ENCODE data around the gene NDUFV3. TPM values are rescaled to one million over a fixed set of nuclear protein-coding genes. Genes with fewer than 3 reads are reported as not detected.

NDUFV3 gene
- total and polyA plus RNA-seq, 2 donors (not counting 3 experiments of a cell fraction or from before 2014, with no cell fraction given): 13.4 to 45.7 TPM

DNA sequence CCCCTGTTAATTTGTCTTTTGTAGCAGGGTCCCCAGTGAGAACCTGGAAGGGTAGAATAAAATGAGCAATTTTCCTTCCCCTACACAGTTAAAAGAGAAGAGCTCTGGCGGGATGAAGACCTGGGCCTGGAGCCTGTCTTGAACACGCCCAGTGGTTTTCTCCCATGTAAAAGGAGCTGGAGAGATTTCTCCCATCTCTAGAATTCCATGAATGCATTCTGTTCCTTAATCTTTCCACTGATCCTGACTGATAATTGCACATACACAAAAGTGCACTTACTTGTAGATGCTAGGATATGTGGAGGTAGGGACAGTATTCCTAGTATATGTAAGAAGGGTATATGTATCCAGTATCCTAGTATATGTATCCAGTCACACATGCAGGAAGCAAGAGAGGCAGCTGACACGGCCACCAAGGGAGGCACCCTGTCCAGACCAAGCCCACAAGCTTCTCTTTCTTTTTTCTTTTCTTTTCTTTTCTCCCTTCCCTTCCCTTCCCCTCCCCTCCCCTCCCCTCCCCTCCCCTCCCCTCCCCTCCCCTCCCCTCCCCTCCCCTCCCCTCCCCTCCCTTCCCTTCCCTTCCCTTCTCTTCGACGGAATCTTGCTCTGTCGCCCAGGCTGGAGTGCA, 69.4 kb downstream of the NDUFV3 start:
- H3K4me2 ChIP-seq (ENCODE audit: insufficient read depth, low read length): no peak overlapping the region
- H3K27me3 ChIP-seq (ENCODE audit: control insufficient read depth in 2 of 2, insufficient read depth in 2 of 2, low read length in 2 of 2): peaks cover 0 to 2% of the 10 kb centered on the region in 2 experiments
- ChIA-PET POLR2A (interaction anchor here (0.7 kb wide), 1 partner anchor 70 kb away, joined by 5 read pairs; the partner anchor contains the start of gene NDUFV3), CTCF (interaction anchor here (0.9 to 1.7 kb wide), 2 partner anchors 12 to 22 kb away, joined by 3 to 5 read pairs; partner anchors contain the start of gene PKNOX1)
- no peak overlapping the region for H3K27ac ChIP-seq (ENCODE audit: insufficient read depth, low read depth, low read length)
- intact Hi-C loops (cut with micrococcal nuclease): no loop called here
- no peaks in the 10 kb centered on the region for H3K79me2 ChIP-seq (ENCODE audit: control insufficient read depth, insufficient read depth, low read length)
- no peaks in the 10 kb centered on the region for H3K9me1 ChIP-seq (replicated peaks; ENCODE audit: control insufficient read depth, extremely low read depth, insufficient read depth, low read length)
- DNase-seq (ENCODE audit: low read depth, low spot score) (no peak), FAIRE-seq (no peak)
- H3K36me3 ChIP-seq (ENCODE audit: control insufficient read depth in 2 of 2, extremely low read depth in 1 of 2, insufficient read depth in 2 of 2, low read length in 2 of 2): no peaks in the 10 kb centered on the region
- H4K20me1 ChIP-seq (replicated peaks; ENCODE audit: control insufficient read depth, extremely low read depth, insufficient read depth, low read length): no peaks in the 10 kb centered on the region
- H3K9me3 ChIP-seq (replicated peaks; ENCODE audit: control insufficient read depth, insufficient read depth, low read length): no peaks in the 10 kb centered on the region
- no peak overlapping the region for H2AFZ ChIP-seq (ENCODE audit: low read depth, low read length)
- BruUV-seq (replicated peaks): no TSS peak
- H3K9ac ChIP-seq (replicated peaks; ENCODE audit: extremely low read depth, insufficient read depth, low read length): no peak overlapping the region
- no peaks in the 10 kb centered on the region for H3K4me1 ChIP-seq (ENCODE audit: control insufficient read depth, extremely low read depth, insufficient read depth, low read length)
- H3K4me3 ChIP-seq (replicated peaks in 1 of 3; ENCODE audit: insufficient read depth in 1 of 3, low read depth in 1 of 3, low read length in 3 of 3): no peak overlapping the region
- no peak for TF ChIP-seq POLR2A (IDR thresholded peaks at IDR 0.05; ENCODE audit: low read depth, low read length)
- no peak for TF ChIP-seq MYC (IDR thresholded peaks at IDR 0.05; ENCODE audit: low read depth, low read length)
- no peak for TF ChIP-seq JUN (IDR thresholded peaks at IDR 0.05; ENCODE audit: borderline replicate concordance, insufficient read depth, insufficient read length, low read depth)
- TF ChIP-seq POLR2AphosphoS5 (IDR thresholded peaks at IDR 0.05; ENCODE audit: insufficient read depth, low read depth, low read length): no peak
- TF ChIP-seq, protein P1, sequence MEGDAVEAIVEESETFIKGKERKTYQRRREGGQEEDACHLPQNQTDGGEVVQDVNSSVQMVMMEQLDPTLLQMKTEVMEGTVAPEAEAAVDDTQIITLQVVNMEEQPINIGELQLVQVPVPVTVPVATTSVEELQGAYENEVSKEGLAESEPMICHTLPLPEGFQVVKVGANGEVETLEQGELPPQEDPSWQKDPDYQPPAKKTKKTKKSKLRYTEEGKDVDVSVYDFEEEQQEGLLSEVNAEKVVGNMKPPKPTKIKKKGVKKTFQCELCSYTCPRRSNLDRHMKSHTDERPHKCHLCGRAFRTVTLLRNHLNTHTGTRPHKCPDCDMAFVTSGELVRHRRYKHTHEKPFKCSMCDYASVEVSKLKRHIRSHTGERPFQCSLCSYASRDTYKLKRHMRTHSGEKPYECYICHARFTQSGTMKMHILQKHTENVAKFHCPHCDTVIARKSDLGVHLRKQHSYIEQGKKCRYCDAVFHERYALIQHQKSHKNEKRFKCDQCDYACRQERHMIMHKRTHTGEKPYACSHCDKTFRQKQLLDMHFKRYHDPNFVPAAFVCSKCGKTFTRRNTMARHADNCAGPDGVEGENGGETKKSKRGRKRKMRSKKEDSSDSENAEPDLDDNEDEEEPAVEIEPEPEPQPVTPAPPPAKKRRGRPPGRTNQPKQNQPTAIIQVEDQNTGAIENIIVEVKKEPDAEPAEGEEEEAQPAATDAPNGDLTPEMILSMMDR (IDR thresholded peaks at IDR 0.05; ENCODE audit: extremely low read depth in 1 of 2, insufficient read depth in 1 of 2, low read depth in 1 of 2, low read length in 2 of 2): no peak
- TF ChIP-seq FOS (IDR thresholded peaks at IDR 0.05; ENCODE audit: borderline replicate concordance, insufficient read depth, low read length): no peak
- TF ChIP-seq, protein P2, sequence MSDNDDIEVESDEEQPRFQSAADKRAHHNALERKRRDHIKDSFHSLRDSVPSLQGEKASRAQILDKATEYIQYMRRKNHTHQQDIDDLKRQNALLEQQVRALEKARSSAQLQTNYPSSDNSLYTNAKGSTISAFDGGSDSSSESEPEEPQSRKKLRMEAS (IDR thresholded peaks at IDR 0.05; ENCODE audit: insufficient read depth, insufficient read length): no peak
- no peak for TF ChIP-seq EZH2 (IDR thresholded peaks at IDR 0.05; ENCODE audit: borderline replicate concordance, low read depth, low read length, severe bottlenecking)
- no peak for TF ChIP-seq GATA2 (IDR thresholded peaks at IDR 0.05; ENCODE audit: insufficient read depth, insufficient read length, low read depth, low read length)
- dilution Hi-C loops (cut with MboI; ENCODE audit: extremely low pct_ligation_motif_present, low sequenced_read_pairs): no loop called here

Small RNAs within 50 kb of the gene (microRNA-seq; reads per million reads assigned to microRNA genes)
- gene MIR5692B (ENCODE audit: borderline number of aligned reads, borderline replicate concordance): not detected

Small RNAs within 50 kb of the gene (small RNA-seq; reads per million reads assigned to genes)
- not detected for gene MIR5692B (ENCODE audit: insufficient read depth, insufficient read length, low read depth, low replicate concordance)

Other genes with a start within 250 kb of the NDUFV3 start
- gene PDE9A, start 239.7 kb upstream of the NDUFV3 start, total RNA-seq: 1.5 and 2.2 TPM in 2 replicates
- 0.22 and 0.28 TPM in 2 replicates for gene PDE9A, start 239.7 kb upstream of the NDUFV3 start, polyA plus RNA-seq
- gene WDR4, start 13.8 kb upstream of the NDUFV3 start, total RNA-seq: 30.4 and 40.0 TPM in 2 replicates
- 18.6 and 24.5 TPM in 2 replicates for gene WDR4, start 13.8 kb upstream of the NDUFV3 start, polyA plus RNA-seq
- gene ERVH48-1, start 32.3 kb downstream of the NDUFV3 start, total RNA-seq: not detected in 2 replicates
- gene ERVH48-1, start 32.3 kb downstream of the NDUFV3 start, polyA plus RNA-seq: not detected in 2 replicates
- 16.6 and 19.3 TPM in 2 replicates for gene PKNOX1, start 81.3 kb downstream of the NDUFV3 start, total RNA-seq
- 15.8 and 23.6 TPM in 2 replicates for gene PKNOX1, start 81.3 kb downstream of the NDUFV3 start, polyA plus RNA-seq
- gene CBS, start 182.5 kb downstream of the NDUFV3 start, total RNA-seq: 64.5 and 92.9 TPM in 2 replicates
- 22.0 and 22.1 TPM in 2 replicates for gene CBS, start 182.5 kb downstream of the NDUFV3 start, polyA plus RNA-seq
- gene U2AF1, start 214.3 kb downstream of the NDUFV3 start, total RNA-seq: 49.5 and 59.3 TPM in 2 replicates
- 87.4 and 89.8 TPM in 2 replicates for gene U2AF1, start 214.3 kb downstream of the NDUFV3 start, polyA plus RNA-seq